Endodermal cell (in vitro differentiated cells): ENCODE data around the gene ZNF575. TPM values are rescaled to one million over a fixed set of nuclear protein-coding genes. Genes with fewer than 3 reads are reported as not detected.

Source experiments
- DNase-seq: peaks from one replicate; pipeline ENCODE4 v3.0.0-alpha.2; 2017
- H3K27ac ChIP-seq: 2 replicates; pipeline ENCODE4 v1.5.1; 2013; ENCODE audit warnings: mild to moderate bottlenecking, low read depth, low read length, moderate library complexity
- H3K27me3 ChIP-seq: 2 replicates; pipeline ENCODE4 v1.6.1; 2013; ENCODE audit warnings: mild to moderate bottlenecking, low read length, moderate library complexity; ENCODE audit not compliant: insufficient read depth, control insufficient read depth, poor library complexity, severe bottlenecking
- H3K36me3 ChIP-seq: 2 replicates; pipeline ENCODE4 v1.7.0; 2013; ENCODE audit warnings: mild to moderate bottlenecking, low read length, moderate library complexity; ENCODE audit not compliant: control insufficient read depth, insufficient read depth
- H3K4me1 ChIP-seq: one replicate; pipeline ENCODE4 v1.7.0; 2013; ENCODE audit warnings: low read length; ENCODE audit not compliant: control insufficient read depth, insufficient read depth
- H3K4me3 ChIP-seq: 2 replicates; pipeline ENCODE4 v1.5.1; 2013; ENCODE audit warnings: mild to moderate bottlenecking, low read length, moderate library complexity
- H3K9ac ChIP-seq: 2 replicates; pipeline ENCODE4 v1.6.1; 2013; ENCODE audit warnings: mild to moderate bottlenecking, low read length, moderate library complexity; ENCODE audit not compliant: poor library complexity, severe bottlenecking; ENCODE audit errors: extremely low read depth
- H3K9me3 ChIP-seq: 2 replicates; pipeline ENCODE4 v1.6.1; 2013; ENCODE audit warnings: mild to moderate bottlenecking, low read length, moderate library complexity; ENCODE audit not compliant: control insufficient read depth
- H3K27ac Mint-ChIP-seq: 2 replicates; pipeline ENCODE4 v1.8.0; 2020; ENCODE audit warnings: mixed read lengths
- H3K27me3 Mint-ChIP-seq: 2 replicates; pipeline ENCODE4 v1.8.0; 2021; ENCODE audit warnings: mild to moderate bottlenecking, mixed read lengths; ENCODE audit not compliant: insufficient read depth
- H3K36me3 Mint-ChIP-seq: 2 replicates; pipeline ENCODE4 v1.8.0; 2020; ENCODE audit warnings: low read depth, mixed read lengths
- H3K4me1 Mint-ChIP-seq: 2 replicates; pipeline ENCODE4 v1.8.0; 2020; ENCODE audit warnings: mixed read lengths
- H3K4me3 Mint-ChIP-seq: 2 replicates; pipeline ENCODE4 v1.8.0; 2020; ENCODE audit warnings: mild to moderate bottlenecking, moderate library complexity, mixed read lengths
- H3K9me3 Mint-ChIP-seq: 2 replicates; pipeline ENCODE4 v1.8.0; 2020; ENCODE audit warnings: mild to moderate bottlenecking, mixed read lengths
- WGBS, 2 experiments: methylation state at CpG; one replicate each; pipeline versions ENCODE4 v1.1.5 to v1.1.7; 2013; ENCODE audit warnings: missing lambda C conversion rate in 2 of 2, mixed read lengths in 1 of 2; ENCODE audit not compliant: insufficient coverage in 1 of 2, insufficient read length in 1 of 2; 5-methylcytosine and 5-hydroxymethylcytosine counted together
- total RNA-seq, 2 donors: library from RNA; stranded (reverse); fragmentation: NEBNext Ultra II Directional in 1 of 2; extraction: Animal tissue kit (Norgen Biotek cat#: 25700) in 1 of 2; gene quantifications; 2 replicates in 1 of 2; 3 replicates in 1 of 2; pipeline ENCODE4 v1.2.1, GENCODE V29; 2021
- TF ChIP-seq, protein P1 (sequence below): fragments of 200-600 bp; sonication (generic); conservative IDR thresholded peaks from 2 replicates; pipeline ENCODE4 v1.5.0; 2021; ENCODE audit warnings: antibody characterized with exemption, mild to moderate bottlenecking

ZNF575 gene
- total RNA-seq, 2 donors from 2014 or later, result 0.22 TPM

GRCh38 chr19:43548706-43549105, 15.7 kb downstream of the ZNF575 start:
- no peaks in the 10 kb centered on the region for H3K27me3 ChIP-seq
- H3K4me3 ChIP-seq, result no peak overlapping the region
- H3K9me3 ChIP-seq, result no peaks in the 10 kb centered on the region
- H3K27ac Mint-ChIP-seq, result no peak overlapping the region
- no peaks in the 10 kb centered on the region for H3K4me1 Mint-ChIP-seq
- no peak overlapping the region for H3K4me3 Mint-ChIP-seq
- no peak for DNase-seq
- TF ChIP-seq, protein P1, sequence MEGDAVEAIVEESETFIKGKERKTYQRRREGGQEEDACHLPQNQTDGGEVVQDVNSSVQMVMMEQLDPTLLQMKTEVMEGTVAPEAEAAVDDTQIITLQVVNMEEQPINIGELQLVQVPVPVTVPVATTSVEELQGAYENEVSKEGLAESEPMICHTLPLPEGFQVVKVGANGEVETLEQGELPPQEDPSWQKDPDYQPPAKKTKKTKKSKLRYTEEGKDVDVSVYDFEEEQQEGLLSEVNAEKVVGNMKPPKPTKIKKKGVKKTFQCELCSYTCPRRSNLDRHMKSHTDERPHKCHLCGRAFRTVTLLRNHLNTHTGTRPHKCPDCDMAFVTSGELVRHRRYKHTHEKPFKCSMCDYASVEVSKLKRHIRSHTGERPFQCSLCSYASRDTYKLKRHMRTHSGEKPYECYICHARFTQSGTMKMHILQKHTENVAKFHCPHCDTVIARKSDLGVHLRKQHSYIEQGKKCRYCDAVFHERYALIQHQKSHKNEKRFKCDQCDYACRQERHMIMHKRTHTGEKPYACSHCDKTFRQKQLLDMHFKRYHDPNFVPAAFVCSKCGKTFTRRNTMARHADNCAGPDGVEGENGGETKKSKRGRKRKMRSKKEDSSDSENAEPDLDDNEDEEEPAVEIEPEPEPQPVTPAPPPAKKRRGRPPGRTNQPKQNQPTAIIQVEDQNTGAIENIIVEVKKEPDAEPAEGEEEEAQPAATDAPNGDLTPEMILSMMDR, result no peak
- H3K27ac ChIP-seq, result no peak overlapping the region
- H3K27me3 Mint-ChIP-seq, result no peaks in the 10 kb centered on the region
- peaks cover 76% of the 10 kb centered on the region for H3K36me3 Mint-ChIP-seq
- no peaks in the 10 kb centered on the region for H3K4me1 ChIP-seq
- H3K9me3 Mint-ChIP-seq, result no peaks in the 10 kb centered on the region
- 94% methylated on average over 2 of the region's 2 CpGs; no CpG with 5 or more reads in 1 of the 2 experiments for WGBS, 2 experiments
- H3K9ac ChIP-seq, result no peak overlapping the region
- H3K36me3 ChIP-seq, result peaks cover 48% of the 10 kb centered on the region

DNA sequence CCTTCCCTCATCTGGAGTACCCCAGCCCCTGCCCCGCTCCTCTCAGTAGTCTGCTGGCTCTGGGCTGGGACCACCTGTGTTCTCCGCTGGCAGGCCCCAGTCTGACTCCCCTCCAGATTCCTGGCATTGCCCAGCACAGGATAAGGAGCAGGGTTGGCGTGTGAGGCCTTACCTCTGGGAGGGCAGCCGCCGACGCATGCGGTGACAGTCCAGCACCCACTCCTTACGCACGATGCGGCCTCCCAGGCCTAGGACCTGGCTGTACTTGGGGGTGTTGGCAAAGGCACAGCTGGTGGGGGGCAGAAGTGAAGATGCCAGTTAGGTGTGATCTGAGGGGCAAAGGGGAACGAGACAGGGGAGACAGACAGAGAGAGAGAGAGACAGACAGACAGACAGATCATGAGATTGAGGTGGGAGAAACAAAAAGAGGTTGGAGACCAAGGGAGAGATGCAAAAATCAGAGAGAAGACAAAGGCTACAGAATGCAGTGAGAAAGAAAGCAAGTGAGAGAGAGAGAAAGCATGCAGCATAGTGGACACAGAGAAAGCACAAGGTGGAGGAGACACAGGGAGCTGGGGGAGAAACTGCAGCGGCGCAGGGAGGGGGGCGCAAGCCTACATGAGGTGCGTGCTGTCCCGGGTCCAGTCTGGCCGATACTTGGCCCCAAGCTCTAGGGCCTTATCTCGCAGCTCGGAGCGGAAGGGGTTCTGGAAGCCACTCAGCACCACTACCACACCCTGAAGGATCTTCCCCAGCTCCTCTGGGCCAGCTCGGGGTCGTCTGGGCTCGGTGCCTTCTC, 18.6 kb downstream of the ZNF575 start:
- Histone ChIP-seq H3K4me3 (no peak overlapping the region), H3K27ac (no peak overlapping the region), H3K9ac (no peak overlapping the region), H3K36me3 (peaks cover 46% of the 10 kb centered on the region), H3K9me3 (no peaks in the 10 kb centered on the region), H3K27me3 (no peaks in the 10 kb centered on the region), H3K4me1 (no peaks in the 10 kb centered on the region)
- TF ChIP-seq, protein P1, result no peak
- peaks cover 69% of the 10 kb centered on the region for H3K36me3 Mint-ChIP-seq
- H3K27ac Mint-ChIP-seq, result no peak overlapping the region
- no peaks in the 10 kb centered on the region for H3K4me1 Mint-ChIP-seq
- H3K4me3 Mint-ChIP-seq, result no peak overlapping the region
- no peak for DNase-seq
- 89 to 91% methylated on average over 12 to 23 of the region's 23 CpGs for WGBS, 2 experiments
- no peaks in the 10 kb centered on the region for H3K9me3 Mint-ChIP-seq
- no peaks in the 10 kb centered on the region for H3K27me3 Mint-ChIP-seq

- Histone ChIP-seq H3K4me1 (no peaks in the 10 kb centered on the region), H3K36me3 (peaks cover 46% of the 10 kb centered on the region), H3K4me3 (no peak overlapping the region), H3K27ac (no peak overlapping the region), H3K9ac (no peak overlapping the region), H3K9me3 (no peaks in the 10 kb centered on the region), H3K27me3 (no peaks in the 10 kb centered on the region)
- no peaks in the 10 kb centered on the region for H3K4me1 Mint-ChIP-seq
- TF ChIP-seq, protein P1, result no peak
- peaks cover 68% of the 10 kb centered on the region for H3K36me3 Mint-ChIP-seq
- no peaks in the 10 kb centered on the region for H3K9me3 Mint-ChIP-seq
- H3K27me3 Mint-ChIP-seq, result no peaks in the 10 kb centered on the region
- no peak overlapping the region for H3K4me3 Mint-ChIP-seq
- DNase-seq, result no peak
- no peak overlapping the region for H3K27ac Mint-ChIP-seq
- WGBS, 2 experiments, result 95% methylated on average over 3 of the region's 3 CpGs; no CpG with 5 or more reads in 1 of the 2 experiments
Measured at GRCh38 chr19:43552198-43552450, 19.1 kb downstream of the ZNF575 start.
